Upper lobe of left lung (tissue), 6 donors: ENCODE data around the gene LIMK2. TPM values are rescaled to one million over a fixed set of nuclear protein-coding genes. Genes with fewer than 3 reads are reported as not detected.

Experiments
- ATAC-seq, 2 donors: fragments of 200-7000 bp; cut with Tn5 transposase; one replicate each; pipeline ENCODE4 v1.9.1; 2022; ENCODE audit warnings: mild to moderate bottlenecking in 2 of 2, moderate library complexity in 2 of 2; ENCODE audit not compliant: low FRiP score in 2 of 2
- DNase-seq, 2 donors: peaks; one replicate each; pipeline ENCODE4 v3.0.0-alpha.2; 2019 to 2020
- H3K27ac ChIP-seq, 4 donors: fragments of 200-600 bp; sonication (generic); one replicate each; pipeline ENCODE4 v1.5.1; 2016 to 2019
- H3K27me3 ChIP-seq, 4 donors: fragments of 200-600 bp; sonication (generic); one replicate each; pipeline ENCODE4 v1.5.1; 2017 to 2019
- H3K36me3 ChIP-seq, 4 donors: fragments of 200-600 bp; sonication (generic); one replicate each; pipeline ENCODE4 v1.5.1; 2016 to 2019
- H3K4me1 ChIP-seq, 4 donors: fragments of 200-600 bp; sonication (generic); one replicate each; pipeline ENCODE4 v1.5.1; 2018 to 2019
- H3K4me3 ChIP-seq, 4 donors: fragments of 200-600 bp; sonication (generic); one replicate each; pipeline ENCODE4 v1.5.1; 2017 to 2019; ENCODE audit warnings: mild to moderate bottlenecking in 2 of 4, moderate library complexity in 1 of 4
- H3K9me3 ChIP-seq, 4 donors: fragments of 200-600 bp; sonication (generic); one replicate each; pipeline ENCODE4 v1.5.1; 2018 to 2019
- CTCF ChIP-seq, 6 experiments: fragments of 450-650 bp in 4 of 6; fragments of 200-600 bp in 2 of 6; sonication (generic) in 2 of 6; IDR thresholded peaks; one replicate each; pipeline ENCODE4 v1.5.1; 2016 to 2019; ENCODE audit warnings: antibody characterized with exemption in 6 of 6
- EP300 ChIP-seq, 4 donors: sonication (generic); formaldehyde crosslinking; IDR thresholded peaks; one replicate each; pipeline ENCODE4 v1.5.1; 2017; ENCODE audit warnings: antibody characterized with exemption in 4 of 4, control low read depth in 2 of 4
- POLR2A ChIP-seq, 4 donors: fragments of 450-650 bp; IDR thresholded peaks; one replicate each; pipeline ENCODE4 v1.5.1; 2016 to 2017; ENCODE audit warnings: antibody characterized with exemption in 4 of 4, mild to moderate bottlenecking in 2 of 4
- POLR2AphosphoS5 ChIP-seq, 2 donors: sonication (generic); formaldehyde crosslinking; IDR thresholded peaks; one replicate each; pipeline ENCODE4 v1.5.1; 2017; ENCODE audit warnings: antibody characterized with exemption in 2 of 2
- whole genome bisulfite sequencing, 2 donors: methylation state at CpG; one replicate each; pipeline ENCODE4 v1.1.5; 2017 to 2018; 5-methylcytosine and 5-hydroxymethylcytosine counted together
- total RNA-seq, 6 donors: library from RNA; depleted of rRNA in 4 of 6; stranded (reverse); fragments of >200 nt in 4 of 6; gene quantifications; one replicate each; pipeline versions ENCODE4 v1.1.0 to v1.2.1, GENCODE V29; 2016 to 2021
- donor health status: DM: no; HTN: no; CAD: no; lungs with moderate emphysema.
- donor health status: DM: no; HTN: yes; CAD: no; lungs with severe emphysema.

Gene LIMK2
- total RNA-seq, 6 donors from 2014 or later = 44.5 to 141 (median 75.8) TPM

GRCh38 chr22:31177420-31178162, 34.5 kb upstream of the LIMK2 start:
- peaks cover 0 to 26% (median 1%) of the 10 kb centered on the region in 4 donors for H3K36me3 ChIP-seq
- 86 to 89% methylated on average over 6 of the region's 6 CpGs for WGBS, 2 donors
- DNase-seq (no peak), ATAC-seq (peak in 1 of 2 donors; percentile 55)
- H3K9me3 ChIP-seq = no peaks in the 10 kb centered on the region
- peaks cover 0 to 19% (median 10%) of the 10 kb centered on the region in 4 donors for H3K4me1 ChIP-seq
- TF ChIP-seq EP300 (IDR thresholded peaks at IDR 0.05) (no peak), POLR2A (IDR thresholded peaks at IDR 0.05) (no peak), CTCF (IDR thresholded peaks at IDR 0.05) (no peak), POLR2AphosphoS5 (IDR thresholded peaks at IDR 0.05) (no peak)
- H3K27me3 ChIP-seq = no peaks in the 10 kb centered on the region
- no peak overlapping the region for H3K4me3 ChIP-seq
- no peak overlapping the region for H3K27ac ChIP-seq

GRCh38 chr22:31178859-31179258, 33.2 kb upstream of the LIMK2 start:
- no peak overlapping the region for H3K4me3 ChIP-seq
- H3K27ac ChIP-seq = no peak overlapping the region
- H3K9me3 ChIP-seq = no peaks in the 10 kb centered on the region
- DNase-seq (no peak), ATAC-seq (no peak)
- WGBS, 2 donors = 90 to 98% methylated on average over 2 of the region's 2 CpGs
- H3K36me3 ChIP-seq = peaks cover 0 to 32% (median 5%) of the 10 kb centered on the region in 4 donors
- peaks cover 0 to 8% (median 2%) of the 10 kb centered on the region in 4 donors for H3K4me1 ChIP-seq
- TF ChIP-seq POLR2AphosphoS5 (IDR thresholded peaks at IDR 0.05) (no peak), CTCF (IDR thresholded peaks at IDR 0.05) (no peak), POLR2A (IDR thresholded peaks at IDR 0.05) (no peak), EP300 (IDR thresholded peaks at IDR 0.05) (no peak)
- H3K27me3 ChIP-seq = no peaks in the 10 kb centered on the region

- H3K36me3 ChIP-seq = peaks cover 0 to 32% (median 7%) of the 10 kb centered on the region in 4 donors
- ATAC-seq = no peak
- TF ChIP-seq CTCF (IDR thresholded peaks at IDR 0.05) (no peak), POLR2A (IDR thresholded peaks at IDR 0.05) (no peak), POLR2AphosphoS5 (IDR thresholded peaks at IDR 0.05) (no peak), EP300 (IDR thresholded peaks at IDR 0.05) (no peak)
- no peak overlapping the region for H3K27ac ChIP-seq
- 33 to 44% methylated on average over 1 of the region's 1 CpG for WGBS, 2 donors
- no peaks in the 10 kb centered on the region for H3K27me3 ChIP-seq
- peaks cover 0 to 5% (median 0%) of the 10 kb centered on the region in 4 donors for H3K4me1 ChIP-seq
- H3K9me3 ChIP-seq = no peaks in the 10 kb centered on the region
- DNase-seq = no peak
- H3K4me3 ChIP-seq = no peak overlapping the region
Observed at GRCh38 chr22:31179345-31179744, 32.8 kb upstream of the LIMK2 start.

- H3K4me3 ChIP-seq = no peak overlapping the region
- no peaks in the 10 kb centered on the region for H3K9me3 ChIP-seq
- H3K36me3 ChIP-seq = peaks cover 3 to 35% (median 15%) of the 10 kb centered on the region in 4 donors
- TF ChIP-seq EP300 (IDR thresholded peaks at IDR 0.05) (no peak), POLR2A (IDR thresholded peaks at IDR 0.05) (no peak), CTCF (IDR thresholded peaks at IDR 0.05) (no peak)
- no peak for ATAC-seq
- 93 to 97% methylated on average over 11 to 14 of the region's 30 CpGs for WGBS, 2 donors
- H3K4me1 ChIP-seq = peaks cover 0 to 5% (median 0%) of the 10 kb centered on the region in 4 donors
- no peak overlapping the region for H3K27ac ChIP-seq
- no peaks in the 10 kb centered on the region for H3K27me3 ChIP-seq
- DNase-seq = peak in 1 of 2 donors; percentile 66
Observed at GRCh38 chr22:31184015-31184414, 28.1 kb upstream of the LIMK2 start.

- H3K4me1 ChIP-seq = no peaks in the 10 kb centered on the region
- H3K4me3 ChIP-seq = no peak overlapping the region
Observed at GRCh38 chr22:31185056-31185455, 27.0 kb upstream of the LIMK2 start.

More at GRCh38 chr22:31185056-31185455, 27.0 kb upstream of the LIMK2 start:
- no peak for TF ChIP-seq EP300 (IDR thresholded peaks at IDR 0.05)
- TF ChIP-seq CTCF (IDR thresholded peaks at IDR 0.05) = no peak
- TF ChIP-seq POLR2AphosphoS5 (IDR thresholded peaks at IDR 0.05) = no peak
- TF ChIP-seq POLR2A (IDR thresholded peaks at IDR 0.05) = no peak
- no peaks in the 10 kb centered on the region for H3K9me3 ChIP-seq
- ATAC-seq (no peak), DNase-seq (peak in 1 of 2 donors; percentile 34)
- 90 to 98% methylated on average over 5 of the region's 5 CpGs for whole genome bisulfite sequencing, 2 donors
- H3K36me3 ChIP-seq = peaks cover 3 to 40% (median 15%) of the 10 kb centered on the region in 4 donors
- H3K27me3 ChIP-seq = no peaks in the 10 kb centered on the region
- H3K27ac ChIP-seq = no peak overlapping the region
